GM10266 (cell line): ENCODE results near the gene C16orf74.

Experiments used
- DNase-seq: peaks from one replicate; pipeline ENCODE4 v3.0.0; 2012; ENCODE audit errors: extremely low spot score
- CTCF ChIP-seq: IDR thresholded peaks from 2 replicates; pipeline ENCODE4 v1.5.1; 2012; ENCODE audit warnings: mild to moderate bottlenecking, low read depth; ENCODE audit not compliant: control insufficient read depth, insufficient read depth; ENCODE audit errors: missing control alignments

Gene C16orf74

GRCh38 chr16:85686912-85687591, 63.8 kb downstream of the C16orf74 start:
- peak; percentile 55 for DNase-seq

GRCh38 chr16:85685251-85685650, 65.6 kb downstream of the C16orf74 start:
- TF ChIP-seq CTCF, result no peak
- DNase-seq, result no peak

More at GRCh38 chr16:85686912-85687591, 63.8 kb downstream of the C16orf74 start:
- no peak for TF ChIP-seq CTCF

- DNase-seq, result no peak
- no peak for TF ChIP-seq CTCF
These were observed 67.5 kb downstream of the C16orf74 start for GRCh38 chr16:85683363-85683762.

DNA sequence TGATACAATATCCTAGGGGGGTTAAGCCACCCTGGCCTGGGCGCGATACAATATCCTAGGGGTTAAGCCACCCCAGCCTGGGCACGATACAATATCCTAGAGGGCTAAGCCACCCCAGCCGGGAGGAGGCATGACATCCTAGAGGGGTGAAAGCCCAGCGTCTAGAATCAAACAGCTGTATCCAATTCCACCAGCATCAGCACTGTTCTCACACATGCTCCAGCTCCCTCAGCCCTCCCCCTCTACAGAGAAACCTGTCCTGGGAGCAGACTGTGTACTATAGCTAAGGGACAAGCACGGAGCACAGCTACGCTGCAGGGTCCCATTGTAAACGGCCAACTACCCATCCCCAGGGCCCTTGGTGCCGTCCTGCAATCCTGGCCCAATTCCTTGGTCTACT, 68.4 kb downstream of the C16orf74 start:
- no peak for TF ChIP-seq CTCF
- no peak for DNase-seq

- TF ChIP-seq CTCF, result no peak
- no peak for DNase-seq
These were observed 69.6 kb downstream of the C16orf74 start for GRCh38 chr16:85681255-85681654.

DNA sequence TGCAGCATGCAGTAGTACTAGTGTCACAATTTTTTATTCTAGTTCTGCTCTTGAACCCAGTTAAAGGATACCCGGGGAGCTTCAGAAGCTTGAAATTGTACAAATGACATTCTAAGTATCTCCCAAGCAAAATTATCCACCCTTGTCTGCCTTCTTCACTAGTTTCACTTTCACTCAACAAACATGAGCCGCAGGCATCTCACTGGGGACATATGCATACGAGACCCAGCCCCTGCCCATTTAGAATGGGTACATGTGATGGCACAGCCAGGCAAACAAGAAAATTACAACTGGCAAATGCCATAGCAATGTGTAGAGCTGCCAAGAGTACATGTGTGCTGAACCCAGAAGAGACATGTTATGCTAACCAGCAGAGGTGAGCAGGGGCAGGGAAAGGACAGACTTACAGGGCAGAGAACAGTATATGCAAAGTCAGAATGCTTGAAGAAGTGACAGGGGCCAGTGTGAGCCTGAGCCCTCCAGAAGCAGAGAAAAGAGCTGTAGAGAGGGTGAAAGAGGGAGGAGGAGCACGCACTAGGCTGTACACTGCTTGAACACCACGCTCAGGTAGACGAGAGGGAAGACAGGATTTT, 70.4 kb downstream of the C16orf74 start:
- DNase-seq, result no peak
- no peak for TF ChIP-seq CTCF

DNA sequence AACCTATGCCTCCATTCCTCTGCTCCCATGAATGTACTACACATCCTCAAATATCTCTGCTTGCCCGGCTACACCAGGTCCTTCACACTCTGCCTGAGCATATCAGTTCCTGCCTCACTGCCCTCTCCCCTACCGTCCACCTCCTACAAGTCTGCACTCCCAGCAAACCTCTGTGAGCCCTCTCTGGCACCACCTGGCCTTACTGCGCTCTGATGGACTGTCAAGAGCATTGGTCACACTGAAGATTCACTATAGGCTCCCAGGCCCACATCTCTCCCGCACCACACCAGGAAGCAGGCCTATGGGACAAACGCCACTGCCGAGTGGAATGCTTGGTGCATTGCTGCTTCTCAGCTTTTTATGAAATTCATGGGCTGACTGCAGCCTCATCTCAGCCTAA, 71.0 kb downstream of the C16orf74 start:
- no peak for DNase-seq
- no peak for TF ChIP-seq CTCF
